Lung (tissue), 12 donors: ENCODE measurements around the gene GNG13. TPM values are rescaled to one million over a fixed set of nuclear protein-coding genes. Genes with fewer than 3 reads are reported as not detected.

Source experiments
- ATAC-seq: fragments of 200-7000 bp; cut with Tn5 transposase; one replicate; pipeline ENCODE4 v1.9.1; 2020; ENCODE audit warnings: moderate number of reproducible peaks; ENCODE audit not compliant: insufficient read depth, low FRiP score
- DNase-seq, 3 donors: peaks; one replicate each; pipeline ENCODE4 v3.0.0-alpha.2; 2013 to 2017
- H3K27ac ChIP-seq, 2 donors: one replicate each; pipeline ENCODE4 v1.5.1; 2013; ENCODE audit warnings: mild to moderate bottlenecking in 2 of 2, moderate library complexity in 2 of 2, control low read depth in 1 of 2, inconsistent platforms in 1 of 2, low read depth in 1 of 2, low read length in 1 of 2
- H3K27me3 ChIP-seq, 3 donors: one replicate each; pipeline ENCODE4 v1.5.1; 2013; ENCODE audit warnings: low read length in 2 of 3; ENCODE audit not compliant: control insufficient read depth in 3 of 3, insufficient read depth in 3 of 3
- H3K36me3 ChIP-seq, 4 donors: one replicate each; pipeline ENCODE4 v1.5.1; 2013; ENCODE audit warnings: low read length in 4 of 4, mild to moderate bottlenecking in 1 of 4, moderate library complexity in 1 of 4; ENCODE audit not compliant: control insufficient read depth in 4 of 4, insufficient read depth in 4 of 4
- H3K4me1 ChIP-seq, 5 donors: one replicate each; pipeline ENCODE4 v1.5.1; 2013; ENCODE audit warnings: low read length in 5 of 5, mild to moderate bottlenecking in 2 of 5, moderate library complexity in 1 of 5; ENCODE audit not compliant: control insufficient read depth in 5 of 5, insufficient read depth in 5 of 5
- H3K4me3 ChIP-seq: one replicate; pipeline ENCODE4 v1.5.1; 2013; ENCODE audit warnings: mild to moderate bottlenecking, control low read depth, moderate library complexity
- H3K9ac ChIP-seq, 2 donors: one replicate each; pipeline ENCODE4 v1.5.1; 2013; ENCODE audit warnings: low read length in 2 of 2, control low read depth in 1 of 2; ENCODE audit not compliant: insufficient read depth in 1 of 2
- H3K9me3 ChIP-seq, 4 donors: one replicate each; pipeline ENCODE4 v1.5.1; 2013; ENCODE audit warnings: low read length in 3 of 4, mild to moderate bottlenecking in 1 of 4, moderate library complexity in 1 of 4; ENCODE audit not compliant: control insufficient read depth in 4 of 4, insufficient read depth in 3 of 4
- WGBS, 2 donors: extraction: QIAGEN DNeasy Blood & Tissue Kit; methylation state at CpG; one replicate each; pipeline ENCODE4 v1.1.7; 2013; 5-methylcytosine and 5-hydroxymethylcytosine counted together
- polyA plus RNA-seq, 2 donors: library from polyadenylated mRNA; stranded (reverse); fragments of 200-250 nt; gene quantifications; one replicate each; pipeline ENCODE4 v1.2.1, GENCODE V29; 2013
- total RNA-seq, 2 donors: library from RNA; depleted of rRNA in 1 of 2; stranded (reverse); fragments of >200 nt in 1 of 2; gene quantifications; one replicate each; pipeline ENCODE4 v1.2.1, GENCODE V29; 2014 to 2021
- TF ChIP-seq, protein P1 (sequence below): IDR thresholded peaks from 2 replicates; pipeline ENCODE4 v1.5.1; 2012; ENCODE audit warnings: mild to moderate bottlenecking; ENCODE audit errors: control extremely low read depth, extremely low read depth
- donor health status: control.
- donor health status: control.
- donor health status: Bipolar disorder and iron deficiency.
- donor health status: healthy.
- donor health status: DM: yes; HTN: yes; CAD: no.

GNG13 gene
- total and polyA plus RNA-seq, 4 donors: not detected

DNA sequence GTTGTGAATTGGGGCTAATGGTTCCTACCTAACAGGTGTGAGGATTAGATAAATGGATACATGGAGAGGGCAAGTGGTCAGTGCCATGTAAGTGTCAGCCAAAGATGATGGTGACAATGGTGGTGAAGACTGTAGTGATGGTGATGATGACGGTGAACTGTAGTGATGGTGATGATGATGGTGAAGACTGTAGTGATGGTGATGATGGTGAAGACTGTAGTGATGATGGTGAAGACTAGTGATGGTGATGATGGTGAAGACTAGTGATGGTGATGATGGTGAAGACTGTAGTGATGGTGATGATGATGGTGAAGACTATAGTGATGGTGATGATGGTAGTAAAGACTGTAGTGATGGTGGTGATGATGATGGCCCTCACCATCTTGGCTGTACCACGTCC is 18.1 kb upstream of the GNG13 start:
- Histone ChIP-seq H3K9me3 (peaks cover 0 to 6% (median 1%) of the 10 kb centered on the region in 4 donors), H3K27ac (no peak overlapping the region), H3K27me3 (peaks cover 3 to 26% (median 22%) of the 10 kb centered on the region in 3 donors), H3K36me3 (no peaks in the 10 kb centered on the region), H3K4me3 (no peak overlapping the region), H3K9ac (no peak overlapping the region), H3K4me1 (peaks cover 0 to 3% (median 0%) of the 10 kb centered on the region in 5 donors)
- TF ChIP-seq, protein P1, sequence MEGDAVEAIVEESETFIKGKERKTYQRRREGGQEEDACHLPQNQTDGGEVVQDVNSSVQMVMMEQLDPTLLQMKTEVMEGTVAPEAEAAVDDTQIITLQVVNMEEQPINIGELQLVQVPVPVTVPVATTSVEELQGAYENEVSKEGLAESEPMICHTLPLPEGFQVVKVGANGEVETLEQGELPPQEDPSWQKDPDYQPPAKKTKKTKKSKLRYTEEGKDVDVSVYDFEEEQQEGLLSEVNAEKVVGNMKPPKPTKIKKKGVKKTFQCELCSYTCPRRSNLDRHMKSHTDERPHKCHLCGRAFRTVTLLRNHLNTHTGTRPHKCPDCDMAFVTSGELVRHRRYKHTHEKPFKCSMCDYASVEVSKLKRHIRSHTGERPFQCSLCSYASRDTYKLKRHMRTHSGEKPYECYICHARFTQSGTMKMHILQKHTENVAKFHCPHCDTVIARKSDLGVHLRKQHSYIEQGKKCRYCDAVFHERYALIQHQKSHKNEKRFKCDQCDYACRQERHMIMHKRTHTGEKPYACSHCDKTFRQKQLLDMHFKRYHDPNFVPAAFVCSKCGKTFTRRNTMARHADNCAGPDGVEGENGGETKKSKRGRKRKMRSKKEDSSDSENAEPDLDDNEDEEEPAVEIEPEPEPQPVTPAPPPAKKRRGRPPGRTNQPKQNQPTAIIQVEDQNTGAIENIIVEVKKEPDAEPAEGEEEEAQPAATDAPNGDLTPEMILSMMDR: no peak
- ATAC-seq: no peak
- WGBS, 2 donors: 81 to 83% methylated on average over 2 of the region's 2 CpGs
- no peak for DNase-seq

DNA sequence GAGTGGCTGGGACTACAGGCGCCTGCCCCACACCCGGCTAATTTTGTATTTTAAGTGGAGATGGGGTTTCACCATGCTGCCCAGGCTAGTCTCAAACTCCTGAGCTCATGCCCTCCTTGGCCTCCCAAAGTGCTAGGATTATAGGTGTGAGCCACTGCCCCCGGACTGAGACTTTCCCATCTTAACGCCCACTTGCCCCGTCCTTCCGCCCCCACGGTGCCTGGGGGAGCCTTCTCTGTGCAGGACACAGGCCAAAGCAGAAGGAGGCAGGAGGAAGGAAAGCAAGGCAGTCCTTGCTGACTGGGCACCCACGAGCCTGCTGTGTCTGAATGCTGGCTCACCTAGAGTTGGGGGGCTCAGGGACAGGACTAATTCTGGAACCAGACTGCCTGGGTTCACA is 17.6 kb upstream of the GNG13 start:
- H3K4me3 ChIP-seq: no peak overlapping the region
- WGBS, 2 donors: 78 to 81% methylated on average over 8 of the region's 8 CpGs
- no peak for DNase-seq
- no peak for ATAC-seq
- no peaks in the 10 kb centered on the region for H3K36me3 ChIP-seq
- H3K4me1 ChIP-seq: peaks cover 0 to 3% (median 0%) of the 10 kb centered on the region in 5 donors
- no peak overlapping the region for H3K9ac ChIP-seq
- peaks cover 3 to 28% (median 24%) of the 10 kb centered on the region in 3 donors for H3K27me3 ChIP-seq
- H3K27ac ChIP-seq: no peak overlapping the region
- TF ChIP-seq, protein P1: no peak
- peaks cover 0 to 6% (median 1%) of the 10 kb centered on the region in 4 donors for H3K9me3 ChIP-seq

DNA sequence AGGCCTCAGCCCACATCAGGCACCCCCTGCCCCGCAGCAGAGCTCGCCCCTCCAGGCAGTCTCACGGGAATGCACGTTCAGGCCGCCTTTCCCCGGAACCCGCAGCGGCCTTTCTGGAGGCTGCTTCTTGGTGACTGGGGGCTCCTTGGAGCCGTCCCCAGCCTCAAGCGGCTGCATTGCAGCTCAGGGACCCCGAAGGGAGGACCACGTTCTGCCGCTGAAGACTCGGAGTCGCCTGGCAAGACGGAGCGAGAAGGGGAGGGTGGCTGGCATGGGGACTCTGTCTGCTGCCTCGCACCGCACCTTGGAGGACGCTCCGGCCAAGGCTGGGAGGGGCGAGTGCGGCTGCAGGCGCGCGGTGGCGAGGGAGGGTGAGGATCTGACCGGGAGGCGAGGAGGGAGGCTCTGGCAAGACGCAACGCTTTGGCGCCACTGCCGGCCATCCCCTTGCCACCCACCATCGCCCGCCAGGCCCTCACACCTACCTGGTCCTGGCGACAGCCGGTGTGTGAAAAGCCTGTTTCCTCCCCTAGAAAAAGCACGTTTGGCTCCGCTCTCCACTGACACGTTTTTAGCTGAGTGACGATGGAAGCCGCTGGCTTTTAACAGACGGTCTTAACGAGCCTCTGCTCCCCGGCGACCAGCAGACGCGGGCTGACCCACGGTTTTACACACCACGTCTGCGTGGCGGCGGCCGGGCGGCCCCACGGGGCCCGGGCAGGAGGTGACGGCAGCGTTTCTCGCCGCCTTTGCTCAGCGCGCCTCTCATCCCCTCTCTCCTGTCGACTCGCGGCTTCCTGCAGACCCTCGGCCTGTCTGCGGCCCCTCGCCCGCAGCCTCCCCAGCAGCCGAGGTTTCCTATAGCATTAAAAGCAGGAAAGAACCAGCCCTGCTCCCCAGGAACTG is 16.7 kb upstream of the GNG13 start:
- Histone ChIP-seq H3K27me3 (peaks cover 3 to 35% (median 28%) of the 10 kb centered on the region in 3 donors), H3K9ac (no peak overlapping the region), H3K4me3 (no peak overlapping the region), H3K4me1 (peaks cover 0 to 3% (median 0%) of the 10 kb centered on the region in 5 donors), H3K9me3 (peaks cover 0 to 7% (median 1%) of the 10 kb centered on the region in 4 donors), H3K27ac (no peak overlapping the region), H3K36me3 (no peaks in the 10 kb centered on the region)
- ATAC-seq: no peak
- TF ChIP-seq, protein P1: no peak
- DNase-seq: no peak
- WGBS, 2 donors: 42 to 61% methylated on average over 67 to 71 of the region's 71 CpGs
